K562 (cell line): ENCODE measurements around the gene KLK10. TPM values are rescaled to one million over a fixed set of nuclear protein-coding genes. Genes with fewer than 3 reads are reported as not detected.

Experiments used
- ATAC-seq: fragments of 200-7000 bp; cut with Tn5 transposase; 3 replicates; pipeline ENCODE4 v1.9.1; 2020; ENCODE audit warnings: moderate library complexity
- BruUV-seq: library from RNA; stranded (reverse); fragments of 400-500 nt; replicated peaks from 2 replicates; lab custom pipeline; 2021; lab: Mats Ljungman, UMichigan
- CTCF ChIA-PET: fragments of 300-600 bp; formaldehyde crosslinking; extraction: SDS; loops from one replicate; lab custom pipeline; 2021; ENCODE audit warnings: low intra/inter-chr PET ratio; lab: Yijun Ruan, JAX
- POLR2A ChIA-PET: fragments of 300-600, 350-650 bp; sonication (Branson Sonifier 250); formaldehyde crosslinking; extraction: SDS; loops from one replicate; lab custom pipeline; 2021; ENCODE audit warnings: antibody characterized with exemption, inconsistent platforms; lab: Yijun Ruan, JAX
- DNase-seq, 4 experiments: peaks; one replicate each; pipeline versions ENCODE4 v3.0.0 to v3.0.0-alpha.2; 2011 to 2018; ENCODE audit warnings: low spot score in 3 of 4, mixed read lengths in 3 of 4; ENCODE audit errors: extremely low read depth in 1 of 4
- FAIRE-seq: peaks from 2 replicates; lab custom pipeline; 2011; peaks lifted over from hg19 to GRCh38; lab: Jason Lieb, UNC
- H2AFZ ChIP-seq: 2 replicates; pipeline ENCODE4 v1.6.0; 2011; ENCODE audit warnings: low read depth, low read length, control low read depth, inconsistent platforms
- H3K27ac ChIP-seq: fragments of 200-600 bp; 3 replicates; pipeline ENCODE4 v1.8.0; 2011; ENCODE audit warnings: low read depth, mild to moderate bottlenecking, control low read depth, inconsistent platforms, low read length, moderate library complexity, mixed read lengths; ENCODE audit errors: extremely low read depth
- H3K27me3 ChIP-seq, 2 experiments: fragments of 300-600 bp in 1 of 2; 2 replicates in 1 of 2; 3 replicates in 1 of 2; pipeline versions ENCODE4 v1.6.0 to v1.8.0; 2011; ENCODE audit warnings: inconsistent platforms in 2 of 2, low read length in 2 of 2, mild to moderate bottlenecking in 1 of 2, mixed read lengths in 1 of 2, moderate library complexity in 1 of 2; ENCODE audit not compliant: control insufficient read depth in 2 of 2, insufficient read depth in 2 of 2
- H3K36me3 ChIP-seq: fragments of 300-600 bp; 3 replicates; pipeline ENCODE4 v1.8.0; 2011; ENCODE audit warnings: mild to moderate bottlenecking, low read length, inconsistent platforms; ENCODE audit not compliant: control insufficient read depth, insufficient read depth
- H3K4me1 ChIP-seq, 2 experiments: fragments of 200-600 bp in 1 of 2; replicated peaks in 1 of 2; 2 replicates in 1 of 2; 3 replicates in 1 of 2; pipeline versions ENCODE4 v1.5.1 to v1.8.0; 2011; ENCODE audit warnings: inconsistent platforms in 2 of 2, low read length in 2 of 2, mild to moderate bottlenecking in 1 of 2, mixed read lengths in 1 of 2, moderate library complexity in 1 of 2; ENCODE audit not compliant: control insufficient read depth in 2 of 2, insufficient read depth in 2 of 2
- H3K4me2 ChIP-seq: 2 replicates; pipeline ENCODE4 v1.6.1; 2011; ENCODE audit warnings: low read length, control low read depth, inconsistent platforms, mixed read lengths; ENCODE audit not compliant: insufficient read depth
- H3K4me3 ChIP-seq: fragments of 200-600 bp; sonication (generic), shearing (Covaris generic); 2 replicates; pipeline ENCODE4 v1.5.1; 2016; ENCODE audit warnings: control low read depth, inconsistent platforms
- H3K79me2 ChIP-seq: fragments of 200-600 bp; 3 replicates; pipeline ENCODE4 v1.8.0; 2011; ENCODE audit warnings: low read length, inconsistent platforms; ENCODE audit not compliant: control insufficient read depth, insufficient read depth
- H3K9ac ChIP-seq, 2 experiments: 2 replicates each; pipeline versions ENCODE4 v1.6.0 to v1.6.1; 2011; ENCODE audit warnings: low read depth in 2 of 2, low read length in 2 of 2, control low read depth in 1 of 2, inconsistent platforms in 1 of 2, mild to moderate bottlenecking in 1 of 2, mixed read lengths in 1 of 2; ENCODE audit not compliant: insufficient read depth in 1 of 2
- H3K9me1 ChIP-seq: one replicate; pipeline ENCODE4 v1.6.0; 2011; ENCODE audit warnings: inconsistent platforms, mild to moderate bottlenecking, low read length, moderate library complexity; ENCODE audit not compliant: control insufficient read depth, insufficient read depth
- H3K9me3 ChIP-seq: replicated peaks from 2 replicates; pipeline ENCODE4 v1.5.1; 2011; ENCODE audit warnings: low read depth, low read length, inconsistent platforms; ENCODE audit not compliant: control insufficient read depth, insufficient read depth
- H4K20me1 ChIP-seq: replicated peaks from 2 replicates; pipeline ENCODE4 v1.6.1; 2011; ENCODE audit warnings: low read length, inconsistent platforms, mixed read lengths; ENCODE audit not compliant: control insufficient read depth, insufficient read depth
- SPI1 ChIP-seq: IDR thresholded peaks from 2 replicates; pipeline ENCODE4 v1.6.1; 2011; ENCODE audit warnings: low read depth, low read length, control low read depth, borderline replicate concordance
- ZNF212 ChIP-seq: fragments of 450-650 bp; formaldehyde crosslinking; IDR thresholded peaks from 2 replicates; pipeline ENCODE4 v1.4.0; 2020; ENCODE audit warnings: mild to moderate bottlenecking
- WGBS: fragments of 100-300 bp; shearing (Covaris generic); methylation state at CpG from one replicate; pipeline ENCODE4 v1.1.6; 2016; ENCODE audit warnings: low coverage, mixed read lengths; ENCODE audit not compliant: insufficient coverage; ENCODE audit errors: missing lambda C conversion rate; 5-methylcytosine and 5-hydroxymethylcytosine counted together
- in situ Hi-C: fragments of 300-500 bp; cut with MboI; formaldehyde crosslinking; loops from 4 replicates; pipeline ENCODE4 v1.15.0; 2018; ENCODE audit warnings: inconsistent platforms, mixed read lengths
- intact Hi-C: fragments of 100-400 bp; cut with micrococcal nuclease; formaldehyde crosslinking; loops from 2 replicates; pipeline ENCODE4 v1.14.2; 2022
- polyA plus RNA-seq, 8 experiments: library from polyadenylated mRNA; depleted of rRNA in 4 of 8; stranded (reverse) in 5 of 8; unstranded in 3 of 8; fragments of >200 nt; fragmentation: Nextera tagmentation in 2 of 8; fragmentation: Illumina TruSeq in 1 of 8; extraction: Ambion mirVana in 2 of 8; extraction: Trizol in 1 of 8; gene quantifications; 2 replicates each; pipeline versions ENCODE4 v1.2.1 to v1.2.3, GENCODE V29; 2011 to 2014; ENCODE audit warnings: inconsistent platforms in 1 of 8, missing spikeins in 1 of 8
- total RNA-seq, 7 experiments: library from RNA; depleted of rRNA in 6 of 7; stranded (reverse); fragments of >200 nt in 6 of 7; fragmentation: Illumina TruSeq in 2 of 7; extraction: Trizol in 2 of 7; gene quantifications; 2 replicates each; pipeline versions ENCODE4 v1.2.1 to v1.2.3, GENCODE V29; 2011 to 2021; ENCODE audit warnings: low replicate concordance in 1 of 7
- TF ChIP-seq, protein P1 (sequence below): fragments of 450-650 bp; IDR thresholded peaks from 2 replicates; pipeline ENCODE4 v1.6.1; 2018; ENCODE audit not compliant: partially characterized antibody
- TF ChIP-seq, protein P2 (sequence below), 2 experiments: fragments of 450-650 bp in 1 of 2; sonication (generic) in 1 of 2; formaldehyde crosslinking; conservative IDR thresholded peaks; 2 replicates each; pipeline versions ENCODE4 v1.4.0 to v1.8.1; 2020 to 2022; ENCODE audit warnings: mild to moderate bottlenecking in 1 of 2, missing genetic modification reagents in 1 of 2
- TF ChIP-seq, protein P3 (sequence below): fragments of 450-650 bp; IDR thresholded peaks from 2 replicates; pipeline ENCODE4 v1.6.1; 2016; ENCODE audit warnings: low read depth

KLK10 gene
- total and polyA plus RNA-seq, 9 of the 15 experiments (the other 6 are each of a cell fraction or from before 2014, with no cell fraction given): 0.11 TPM; not detected in 8

DNA sequence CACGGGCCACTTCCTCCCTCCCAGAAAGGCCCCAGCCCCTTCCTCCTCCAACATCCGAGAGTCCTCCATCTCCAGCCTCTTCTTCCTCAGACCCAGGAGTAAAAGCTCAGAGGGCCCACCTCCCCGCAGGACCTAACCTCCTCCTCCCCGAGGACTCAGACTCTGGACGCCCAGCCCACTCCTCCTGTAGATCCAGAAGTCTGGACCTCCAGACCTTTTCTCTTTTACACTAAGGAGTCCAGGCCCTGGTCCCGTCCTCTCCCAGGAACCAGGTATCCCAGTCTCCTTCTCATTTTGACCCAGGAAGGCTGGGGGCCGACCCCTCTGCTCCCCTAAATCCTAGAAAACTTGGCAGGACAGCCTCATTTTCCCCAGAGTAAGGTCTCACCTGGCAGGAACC is 16.2 kb downstream of the KLK10 start:
- Histone ChIP-seq H3K4me2 (peak overlapping the region; percentile 59; the same call in 1 of the 2 replicates), H3K9me3 (no peaks in the 10 kb centered on the region), H3K36me3 (no peaks in the 10 kb centered on the region), H3K27ac (no peak overlapping the region), H3K27me3 (peaks cover 0 to 8% of the 10 kb centered on the region in 2 experiments; a peak in 2 of 5 replicates), H4K20me1 (no peaks in the 10 kb centered on the region), H2AFZ (peak overlapping the region; percentile 93), H3K9me1 (no peaks in the 10 kb centered on the region), H3K9ac (no peak overlapping the region; a peak in 2 of 4 replicates), H3K79me2 (no peaks in the 10 kb centered on the region), H3K4me3 (no peak overlapping the region), H3K4me1 (peaks cover 19 to 32% of the 10 kb centered on the region in 2 experiments; a peak in 4 of 5 replicates)
- TF ChIP-seq SPI1 (peak; percentile 23; the same call in 1 of the 2 replicates), ZNF212 (CRISPR knock-in tag) (no peak)
- TF ChIP-seq, protein P1, sequence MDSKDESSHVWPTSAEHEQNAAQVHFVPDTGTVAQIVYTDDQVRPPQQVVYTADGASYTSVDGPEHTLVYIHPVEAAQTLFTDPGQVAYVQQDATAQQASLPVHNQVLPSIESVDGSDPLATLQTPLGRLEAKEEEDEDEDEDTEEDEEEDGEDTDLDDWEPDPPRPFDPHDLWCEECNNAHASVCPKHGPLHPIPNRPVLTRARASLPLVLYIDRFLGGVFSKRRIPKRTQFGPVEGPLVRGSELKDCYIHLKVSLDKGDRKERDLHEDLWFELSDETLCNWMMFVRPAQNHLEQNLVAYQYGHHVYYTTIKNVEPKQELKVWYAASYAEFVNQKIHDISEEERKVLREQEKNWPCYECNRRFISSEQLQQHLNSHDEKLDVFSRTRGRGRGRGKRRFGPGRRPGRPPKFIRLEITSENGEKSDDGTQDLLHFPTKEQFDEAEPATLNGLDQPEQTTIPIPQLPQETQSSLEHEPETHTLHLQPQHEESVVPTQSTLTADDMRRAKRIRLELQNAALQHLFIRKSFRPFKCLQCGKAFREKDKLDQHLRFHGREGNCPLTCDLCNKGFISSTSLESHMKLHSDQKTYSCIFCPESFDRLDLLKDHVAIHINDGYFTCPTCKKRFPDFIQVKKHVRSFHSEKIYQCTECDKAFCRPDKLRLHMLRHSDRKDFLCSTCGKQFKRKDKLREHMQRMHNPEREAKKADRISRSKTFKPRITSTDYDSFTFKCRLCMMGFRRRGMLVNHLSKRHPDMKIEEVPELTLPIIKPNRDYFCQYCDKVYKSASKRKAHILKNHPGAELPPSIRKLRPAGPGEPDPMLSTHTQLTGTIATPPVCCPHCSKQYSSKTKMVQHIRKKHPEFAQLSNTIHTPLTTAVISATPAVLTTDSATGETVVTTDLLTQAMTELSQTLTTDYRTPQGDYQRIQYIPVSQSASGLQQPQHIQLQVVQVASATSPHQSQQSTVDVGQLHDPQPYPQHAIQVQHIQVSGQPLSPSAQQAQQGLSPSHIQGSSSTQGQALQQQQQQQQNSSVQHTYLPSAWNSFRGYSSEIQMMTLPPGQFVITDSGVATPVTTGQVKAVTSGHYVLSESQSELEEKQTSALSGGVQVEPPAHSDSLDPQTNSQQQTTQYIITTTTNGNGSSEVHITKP: no peak
- TF ChIP-seq, protein P2, sequence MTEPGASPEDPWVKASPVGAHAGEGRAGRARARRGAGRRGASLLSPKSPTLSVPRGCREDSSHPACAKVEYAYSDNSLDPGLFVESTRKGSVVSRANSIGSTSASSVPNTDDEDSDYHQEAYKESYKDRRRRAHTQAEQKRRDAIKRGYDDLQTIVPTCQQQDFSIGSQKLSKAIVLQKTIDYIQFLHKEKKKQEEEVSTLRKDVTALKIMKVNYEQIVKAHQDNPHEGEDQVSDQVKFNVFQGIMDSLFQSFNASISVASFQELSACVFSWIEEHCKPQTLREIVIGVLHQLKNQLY (CRISPR knock-in tag; conservative IDR thresholded peaks at IDR 0.05): no peak
- TF ChIP-seq, protein P3, sequence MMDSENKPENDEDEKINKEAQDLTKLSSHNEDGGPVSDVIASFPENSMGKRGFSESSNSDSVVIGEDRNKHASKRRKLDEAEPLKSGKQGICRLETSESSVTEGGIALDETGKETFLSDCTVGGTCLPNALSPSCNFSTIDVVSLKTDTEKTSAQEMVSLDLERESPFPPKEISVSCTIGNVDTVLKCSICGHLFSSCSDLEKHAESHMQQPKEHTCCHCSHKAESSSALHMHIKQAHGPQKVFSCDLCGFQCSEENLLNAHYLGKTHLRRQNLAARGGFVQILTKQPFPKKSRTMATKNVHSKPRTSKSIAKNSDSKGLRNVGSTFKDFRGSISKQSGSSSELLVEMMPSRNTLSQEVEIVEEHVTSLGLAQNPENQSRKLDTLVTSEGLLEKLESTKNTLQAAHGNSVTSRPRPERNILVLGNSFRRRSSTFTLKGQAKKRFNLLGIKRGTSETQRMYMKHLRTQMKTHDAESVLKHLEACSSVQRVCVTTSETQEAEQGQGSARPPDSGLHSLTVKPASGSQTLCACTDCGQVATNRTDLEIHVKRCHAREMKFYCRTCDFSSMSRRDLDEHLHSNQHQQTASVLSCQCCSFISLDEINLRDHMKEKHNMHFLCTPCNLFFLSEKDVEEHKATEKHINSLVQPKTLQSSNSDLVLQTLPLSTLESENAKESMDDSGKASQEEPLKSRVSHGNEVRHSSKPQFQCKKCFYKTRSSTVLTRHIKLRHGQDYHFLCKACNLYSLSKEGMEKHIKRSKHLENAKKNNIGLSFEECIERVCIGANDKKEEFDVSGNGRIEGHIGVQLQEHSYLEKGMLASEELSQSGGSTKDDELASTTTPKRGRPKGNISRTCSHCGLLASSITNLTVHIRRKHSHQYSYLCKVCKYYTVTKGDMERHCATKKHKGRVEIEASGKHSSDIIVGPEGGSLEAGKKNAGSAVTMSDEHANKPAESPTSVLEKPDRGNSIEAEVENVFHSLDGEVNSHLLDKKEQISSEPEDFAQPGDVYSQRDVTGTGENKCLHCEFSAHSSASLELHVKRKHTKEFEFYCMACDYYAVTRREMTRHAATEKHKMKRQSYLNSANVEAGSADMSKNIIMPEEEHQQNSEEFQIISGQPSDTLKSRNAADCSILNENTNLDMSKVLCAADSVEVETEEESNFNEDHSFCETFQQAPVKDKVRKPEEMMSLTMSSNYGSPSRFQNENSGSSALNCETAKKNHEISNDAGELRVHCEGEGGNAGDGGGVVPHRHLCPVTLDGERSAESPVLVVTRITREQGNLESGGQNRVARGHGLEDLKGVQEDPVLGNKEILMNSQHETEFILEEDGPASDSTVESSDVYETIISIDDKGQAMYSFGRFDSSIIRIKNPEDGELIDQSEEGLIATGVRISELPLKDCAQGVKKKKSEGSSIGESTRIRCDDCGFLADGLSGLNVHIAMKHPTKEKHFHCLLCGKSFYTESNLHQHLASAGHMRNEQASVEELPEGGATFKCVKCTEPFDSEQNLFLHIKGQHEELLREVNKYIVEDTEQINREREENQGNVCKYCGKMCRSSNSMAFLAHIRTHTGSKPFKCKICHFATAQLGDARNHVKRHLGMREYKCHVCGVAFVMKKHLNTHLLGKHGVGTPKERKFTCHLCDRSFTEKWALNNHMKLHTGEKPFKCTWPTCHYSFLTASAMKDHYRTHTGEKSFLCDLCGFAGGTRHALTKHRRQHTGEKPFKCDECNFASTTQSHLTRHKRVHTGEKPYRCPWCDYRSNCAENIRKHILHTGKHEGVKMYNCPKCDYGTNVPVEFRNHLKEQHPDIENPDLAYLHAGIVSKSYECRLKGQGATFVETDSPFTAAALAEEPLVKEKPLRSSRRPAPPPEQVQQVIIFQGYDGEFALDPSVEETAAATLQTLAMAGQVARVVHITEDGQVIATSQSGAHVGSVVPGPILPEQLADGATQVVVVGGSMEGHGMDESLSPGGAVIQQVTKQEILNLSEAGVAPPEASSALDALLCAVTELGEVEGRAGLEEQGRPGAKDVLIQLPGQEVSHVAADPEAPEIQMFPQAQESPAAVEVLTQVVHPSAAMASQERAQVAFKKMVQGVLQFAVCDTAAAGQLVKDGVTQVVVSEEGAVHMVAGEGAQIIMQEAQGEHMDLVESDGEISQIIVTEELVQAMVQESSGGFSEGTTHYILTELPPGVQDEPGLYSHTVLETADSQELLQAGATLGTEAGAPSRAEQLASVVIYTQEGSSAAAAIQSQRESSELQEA: no peak
- ChIA-PET CTCF (no interaction called here), POLR2A (interaction anchor here (0.6 kb wide), 1 partner anchor 70 kb away, joined by 3 read pairs; no protein-coding TSS in a partner anchor)
- no TSS peak for BruUV-seq
- 67% methylated on average over 7 of the region's 7 CpGs for WGBS
- DNase-seq (no peak), ATAC-seq (no peak), FAIRE-seq (no peak)
- intact Hi-C loops (no loop called here), in situ Hi-C loops (no loop called here)
